Fibroblast of mammary gland (primary cell): ENCODE results near the gene BICD1.

Experiments used
- DNase-seq: peaks from one replicate; pipeline ENCODE4 v3.0.0-alpha.2; 2010; ENCODE audit warnings: low read depth
- H3K4me3 ChIP-seq: 2 replicates; pipeline ENCODE4 v1.5.1; 2011; ENCODE audit warnings: low read depth, mild to moderate bottlenecking, low read length, moderate library complexity; ENCODE audit not compliant: control insufficient read depth
- CTCF ChIP-seq: conservative IDR thresholded peaks from 2 replicates; pipeline ENCODE4 v1.5.1; 2011; ENCODE audit warnings: low read depth, low read length, inconsistent platforms; ENCODE audit not compliant: control insufficient read depth, insufficient read depth

BICD1 gene

DNA sequence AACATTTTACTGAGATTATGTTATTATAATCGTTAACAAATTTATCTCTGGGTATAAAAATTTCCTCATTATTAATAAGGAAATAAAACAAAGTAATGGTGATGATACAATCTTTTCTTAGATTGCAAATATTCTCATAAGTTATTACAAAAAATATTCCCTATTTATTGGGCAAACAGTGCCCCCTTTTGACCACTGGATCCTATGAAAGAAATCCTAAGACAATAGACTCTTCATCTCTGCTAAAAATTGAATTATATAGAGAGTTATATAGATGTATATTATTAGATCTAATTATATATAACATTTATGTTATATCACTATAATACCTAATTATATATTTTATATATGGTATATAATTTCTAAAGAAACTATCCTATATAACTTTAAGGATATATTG, 198.5 kb downstream of the BICD1 start:
- DNase-seq: peak; percentile 54
- TF ChIP-seq CTCF: peak; percentile 59
- no peak overlapping the region for H3K4me3 ChIP-seq

- DNase-seq: no peak
- H3K4me3 ChIP-seq: no peak overlapping the region
- no peak for TF ChIP-seq CTCF
Measured at GRCh38 chr12:32307326-32307725, 200.7 kb downstream of the BICD1 start.

DNA sequence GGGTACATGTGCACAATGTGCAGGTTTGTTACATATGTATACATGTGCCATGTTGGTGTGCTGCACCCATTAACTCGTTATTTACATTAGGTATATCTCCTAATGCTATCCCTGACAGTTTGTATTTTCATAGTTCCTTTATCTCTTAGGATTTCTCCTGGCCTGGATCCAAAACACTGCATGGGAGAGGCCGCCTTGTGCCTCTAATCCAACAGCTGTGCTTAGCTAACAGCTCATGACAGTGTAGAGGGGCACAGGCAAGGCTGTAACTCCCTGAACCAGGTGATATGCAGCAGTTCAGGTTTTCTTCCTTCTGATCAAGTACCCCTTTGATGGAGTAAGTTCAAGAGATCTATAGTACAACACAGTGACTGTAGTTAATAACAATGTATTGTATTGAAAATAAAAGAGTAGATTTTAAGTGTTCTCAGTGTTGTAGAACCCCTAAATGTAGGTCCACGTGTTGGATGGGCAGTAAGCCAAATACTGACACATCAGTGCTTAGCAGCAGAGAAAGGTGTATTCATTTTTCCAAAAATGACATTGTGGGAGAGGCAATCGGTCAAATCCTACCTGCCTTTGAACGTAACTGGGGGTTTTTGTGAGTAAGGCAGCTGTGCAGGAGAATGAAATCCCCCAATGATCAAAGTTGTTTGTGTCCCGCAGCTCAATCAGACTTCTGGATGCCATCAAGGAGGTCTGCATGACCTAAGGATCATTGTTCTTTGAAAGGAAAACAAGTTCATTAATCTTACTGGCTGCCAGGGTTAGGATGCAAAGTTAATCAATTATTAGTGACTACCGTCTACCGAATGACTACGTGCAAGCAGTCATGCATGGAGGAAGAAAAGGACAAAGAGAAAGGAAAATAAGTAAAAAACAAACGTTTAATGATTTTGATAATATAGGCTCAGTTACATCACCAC, 203.4 kb downstream of the BICD1 start:
- no peak overlapping the region for H3K4me3 ChIP-seq
- no peak for TF ChIP-seq CTCF
- DNase-seq: peak; percentile 20

GRCh38 chr12:32312049-32312670, 205.5 kb downstream of the BICD1 start:
- H3K4me3 ChIP-seq: no peak overlapping the region
- DNase-seq: peak; percentile 73
- TF ChIP-seq CTCF: peak; percentile 60

- TF ChIP-seq CTCF: no peak
- no peak overlapping the region for H3K4me3 ChIP-seq
- DNase-seq: no peak
Measured at GRCh38 chr12:32322354-32322753, 215.7 kb downstream of the BICD1 start.

- no peak for TF ChIP-seq CTCF
- no peak for DNase-seq
- H3K4me3 ChIP-seq: no peak overlapping the region
Measured at GRCh38 chr12:32331133-32331532, 224.5 kb downstream of the BICD1 start.

DNA sequence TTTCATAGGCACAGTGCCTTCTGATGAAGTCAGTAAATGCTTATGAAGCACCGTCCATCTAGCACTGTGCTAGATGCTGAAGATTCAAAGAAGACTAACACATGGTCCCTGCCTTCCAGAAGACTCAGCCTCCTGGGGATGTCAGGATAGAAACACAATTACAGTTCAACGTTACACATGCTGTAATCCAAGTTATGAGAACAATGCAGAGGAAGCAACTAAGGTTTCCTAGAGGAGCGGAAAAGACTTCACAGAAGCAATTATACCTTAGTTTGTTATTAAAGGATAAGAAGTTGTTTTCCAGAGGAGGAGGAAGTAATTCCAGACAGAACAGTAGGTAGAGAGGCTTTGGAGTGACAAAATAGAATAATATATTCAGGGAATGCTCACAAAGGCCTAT, 225.8 kb downstream of the BICD1 start:
- no peak for TF ChIP-seq CTCF
- H3K4me3 ChIP-seq: no peak overlapping the region
- no peak for DNase-seq
